Endothelial cell of umbilical vein (primary cell): ENCODE results near the gene UBASH3A. TPM values are rescaled to one million over a fixed set of nuclear protein-coding genes. Genes with fewer than 3 reads are reported as not detected.

Experiments
- BruUV-seq: library from RNA; stranded (reverse); fragments of 400-500 nt; replicated peaks from 2 replicates; lab custom pipeline; 2021; lab: Mats Ljungman, UMichigan
- CTCF ChIA-PET: fragments of 300-600, 350-600 bp; sonication (Branson Sonifier 250); formaldehyde crosslinking; loops from one replicate; lab custom pipeline; 2021; ENCODE audit warnings: antibody characterized with exemption, inconsistent platforms; lab: Charles Lee
- POLR2A ChIA-PET: fragments of 300-600, 350-600 bp; sonication (Branson Sonifier 250); formaldehyde crosslinking; loops from one replicate; lab custom pipeline; 2021; ENCODE audit warnings: antibody characterized with exemption, inconsistent platforms; lab: Charles Lee
- DNase-seq: peaks from one replicate; pipeline ENCODE4 v3.0.0-alpha.2; 2011; ENCODE audit warnings: low read depth, low spot score
- FAIRE-seq: peaks from 2 replicates; lab custom pipeline; 2011; peaks lifted over from hg19 to GRCh38; lab: Jason Lieb, UNC
- H2AFZ ChIP-seq: 2 replicates; pipeline ENCODE4 v1.6.0; 2012; ENCODE audit warnings: low read depth, low read length, control low read depth, inconsistent platforms
- H3K27ac ChIP-seq: 2 replicates; pipeline ENCODE4 v1.5.1; 2011; ENCODE audit warnings: low read depth, mild to moderate bottlenecking, control low read depth, low read length, moderate library complexity; ENCODE audit not compliant: insufficient read depth
- H3K27me3 ChIP-seq, 2 experiments: 2 replicates each; pipeline versions ENCODE4 v1.6.0 to v1.6.1; 2011; ENCODE audit warnings: low read length in 2 of 2, mixed read lengths in 1 of 2; ENCODE audit not compliant: control insufficient read depth in 2 of 2, insufficient read depth in 2 of 2
- H3K36me3 ChIP-seq, 2 experiments: 2 replicates in 1 of 2; 3 replicates in 1 of 2; pipeline ENCODE4 v1.5.1; 2011; ENCODE audit warnings: low read length in 2 of 2, mild to moderate bottlenecking in 1 of 2, moderate library complexity in 1 of 2; ENCODE audit not compliant: control insufficient read depth in 2 of 2, insufficient read depth in 2 of 2; ENCODE audit errors: extremely low read depth in 1 of 2
- H3K4me1 ChIP-seq: 3 replicates; pipeline ENCODE4 v1.5.1; 2011; ENCODE audit warnings: mild to moderate bottlenecking, low read length; ENCODE audit not compliant: control insufficient read depth, insufficient read depth; ENCODE audit errors: extremely low read depth
- H3K4me2 ChIP-seq: 2 replicates; pipeline ENCODE4 v1.6.1; 2011; ENCODE audit warnings: low read length, control low read depth, mixed read lengths; ENCODE audit not compliant: insufficient read depth
- H3K4me3 ChIP-seq, 3 experiments: fragments of 200-600 bp in 1 of 3; sonication (generic), shearing (Covaris generic) in 1 of 3; replicated peaks in 1 of 3; 2 replicates each; pipeline ENCODE4 v1.5.1; 2011 to 2016; ENCODE audit warnings: control low read depth in 3 of 3, low read length in 3 of 3, mild to moderate bottlenecking in 2 of 3, inconsistent platforms in 1 of 3, low read depth in 1 of 3, moderate library complexity in 1 of 3; ENCODE audit not compliant: insufficient read depth in 1 of 3
- H3K79me2 ChIP-seq: 2 replicates; pipeline ENCODE4 v1.6.0; 2012; ENCODE audit warnings: low read length, inconsistent platforms; ENCODE audit not compliant: control insufficient read depth, insufficient read depth
- H3K9ac ChIP-seq: replicated peaks from 2 replicates; pipeline ENCODE3; 2011; ENCODE audit warnings: low read length, control low read depth; ENCODE audit not compliant: insufficient read depth; ENCODE audit errors: extremely low read depth
- H3K9me1 ChIP-seq: replicated peaks from 3 replicates; pipeline ENCODE4 v1.6.0; 2011; ENCODE audit warnings: mild to moderate bottlenecking, low read length; ENCODE audit not compliant: control insufficient read depth, insufficient read depth; ENCODE audit errors: extremely low read depth
- H3K9me3 ChIP-seq: replicated peaks from 2 replicates; pipeline ENCODE4 v1.5.1; 2012; ENCODE audit warnings: low read length, inconsistent platforms; ENCODE audit not compliant: control insufficient read depth, insufficient read depth
- H4K20me1 ChIP-seq: replicated peaks from 2 replicates; pipeline ENCODE3; 2011; ENCODE audit warnings: mild to moderate bottlenecking, low read length; ENCODE audit not compliant: control insufficient read depth, insufficient read depth; ENCODE audit errors: extremely low read depth
- CTCF ChIP-seq, 2 donors: IDR thresholded peaks; 1 replicate in 1 of 2; 2 replicates in 1 of 2; pipeline ENCODE4 v1.5.1; 2011; ENCODE audit warnings: low read length in 2 of 2, mild to moderate bottlenecking in 2 of 2, moderate library complexity in 2 of 2, control low read depth in 1 of 2, inconsistent platforms in 1 of 2, low read depth in 1 of 2; ENCODE audit not compliant: insufficient read depth in 1 of 2; ENCODE audit errors: extremely low read depth in 1 of 2
- JUN ChIP-seq: IDR thresholded peaks from 2 replicates; pipeline ENCODE4 v1.6.1; 2011; ENCODE audit warnings: borderline replicate concordance, low read depth; ENCODE audit not compliant: insufficient read length, insufficient read depth
- MYC ChIP-seq: IDR thresholded peaks from one replicate; pipeline ENCODE4 v1.6.1; 2011; ENCODE audit warnings: mild to moderate bottlenecking, low read depth, low read length
- POLR2A ChIP-seq: IDR thresholded peaks from 2 replicates; pipeline ENCODE4 v1.6.1; 2012; ENCODE audit warnings: low read depth, mild to moderate bottlenecking, control low read depth, low read length
- POLR2AphosphoS5 ChIP-seq: IDR thresholded peaks from 2 replicates; pipeline ENCODE4 v1.6.1; 2012; ENCODE audit warnings: low read depth, mild to moderate bottlenecking, control low read depth, low read length, moderate library complexity; ENCODE audit not compliant: insufficient read depth
- dilution Hi-C: fragments of 300-500 bp; cut with MboI; formaldehyde crosslinking; loops from one replicate; pipeline ENCODE4 v1.15.0; 2019; ENCODE audit warnings: low sequenced_read_pairs; ENCODE audit not compliant: extremely low pct_ligation_motif_present
- intact Hi-C: fragments of 100-400 bp; cut with micrococcal nuclease; formaldehyde crosslinking; loops from one replicate; pipeline ENCODE4 v1.10.0; 2022
- polyA plus RNA-seq, 4 experiments: library from polyadenylated mRNA; depleted of rRNA in 3 of 4; stranded (reverse) in 3 of 4; unstranded in 1 of 4; fragments of >200 nt; gene quantifications; 2 replicates each; pipeline versions ENCODE4 v1.2.1 to v1.2.3, GENCODE V29; 2011 to 2012; ENCODE audit warnings: missing spikeins in 1 of 4
- total RNA-seq: library from RNA; stranded (reverse); gene quantifications from 2 replicates; pipeline ENCODE4 v1.2.3, GENCODE V29; 2021

The UBASH3A gene
- total and polyA plus RNA-seq, 2 donors (not counting 3 experiments of a cell fraction or from before 2014, with no cell fraction given): not detected

GRCh38 chr21:42379426-42380215 is 24.1 kb upstream of the UBASH3A start:
- Histone ChIP-seq H2AFZ (no peak overlapping the region), H3K4me1 (no peaks in the 10 kb centered on the region), H3K27ac (no peak overlapping the region), H3K27me3 (no peaks in the 10 kb centered on the region), H3K4me2 (no peak overlapping the region), H3K9me1 (no peaks in the 10 kb centered on the region), H3K9me3 (no peaks in the 10 kb centered on the region), H3K79me2 (no peaks in the 10 kb centered on the region), H3K9ac (no peak overlapping the region), H3K4me3 (no peak overlapping the region), H3K36me3 (no peaks in the 10 kb centered on the region), H4K20me1 (no peaks in the 10 kb centered on the region)
- intact Hi-C loops: no loop called here
- dilution Hi-C loops: no loop called here
- no peak for TF ChIP-seq POLR2AphosphoS5
- no peak for TF ChIP-seq MYC
- no peak for DNase-seq
- no peak for FAIRE-seq
- CTCF ChIA-PET: interaction anchor here (1.9 kb wide), 1 partner anchor 231 kb away, joined by 10 read pairs; no protein-coding TSS in a partner anchor
- POLR2A ChIA-PET: no interaction called here
- BruUV-seq: no TSS peak

DNA sequence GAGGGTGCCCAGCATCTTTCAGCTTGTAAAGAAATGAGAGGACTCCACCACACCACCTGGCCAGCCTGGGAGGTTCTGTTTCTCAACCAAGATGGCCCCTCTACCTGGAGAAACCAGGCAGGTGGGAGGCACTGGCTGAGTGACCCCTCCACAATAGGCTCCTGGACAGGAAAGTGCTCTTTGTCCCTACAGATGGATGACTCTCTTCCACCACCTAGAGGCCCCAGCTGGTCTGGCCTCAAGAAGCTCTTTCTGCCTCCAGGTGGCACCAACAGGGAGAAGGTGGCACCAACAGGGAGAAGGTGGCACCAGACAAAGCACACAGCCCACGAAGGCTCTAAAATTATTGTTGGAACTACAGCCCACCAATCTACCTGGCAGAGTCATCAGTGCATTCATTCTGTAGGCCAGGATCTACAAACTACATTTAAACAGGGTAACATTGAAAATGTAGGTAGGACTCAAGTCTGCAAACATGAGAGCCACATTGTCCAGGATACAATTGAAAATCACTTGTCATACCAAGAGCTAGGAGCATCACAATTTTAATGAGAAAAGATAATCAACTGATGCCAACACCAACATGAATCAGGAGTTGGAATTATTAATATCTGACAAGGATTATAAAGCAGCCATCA is 22.2 kb upstream of the UBASH3A start:
- Histone ChIP-seq H3K9me1 (no peaks in the 10 kb centered on the region), H3K9ac (no peak overlapping the region), H3K4me1 (no peaks in the 10 kb centered on the region), H3K9me3 (no peaks in the 10 kb centered on the region), H3K4me3 (no peak overlapping the region), H3K4me2 (no peak overlapping the region), H3K27ac (no peak overlapping the region), H3K79me2 (no peaks in the 10 kb centered on the region), H3K27me3 (no peaks in the 10 kb centered on the region), H4K20me1 (no peaks in the 10 kb centered on the region), H3K36me3 (no peaks in the 10 kb centered on the region), H2AFZ (no peak overlapping the region)
- DNase-seq (peak; percentile 31), FAIRE-seq (peak; percentile 86)
- ChIA-PET CTCF (interaction anchor here (0.6 to 2.1 kb wide), 21 partner anchors 9 to 264 kb away, joined by 3 to 51 read pairs (median 5); partner anchors contain the start of genes TFF1 and UBASH3A), POLR2A (no interaction called here)
- dilution Hi-C loops (no loop called here), intact Hi-C loops (loop anchor here (1.0 kb wide), 3 partner anchors 69 to 236 kb away; no protein-coding TSS in a partner anchor)
- BruUV-seq: no TSS peak
- TF ChIP-seq JUN: no peak
- peak; percentile 68 to 69 for TF ChIP-seq CTCF (IDR thresholded peaks at IDR 0.05; ENCODE audit: extremely low read depth in 1 of 2, insufficient read depth in 1 of 2, low read depth in 1 of 2, low read length in 2 of 2)
- no peak for TF ChIP-seq POLR2A
